HG02571 (cell line): ENCODE results near the gene RPP38.

Experiments
- ATAC-seq: cut with Tn5 transposase; IDR thresholded peaks from one replicate; pipeline ENCODE4 v1.9.1; 2021; ENCODE audit warnings: mild to moderate bottlenecking, moderate library complexity; ENCODE audit not compliant: unreplicated experiment

Gene RPP38

DNA sequence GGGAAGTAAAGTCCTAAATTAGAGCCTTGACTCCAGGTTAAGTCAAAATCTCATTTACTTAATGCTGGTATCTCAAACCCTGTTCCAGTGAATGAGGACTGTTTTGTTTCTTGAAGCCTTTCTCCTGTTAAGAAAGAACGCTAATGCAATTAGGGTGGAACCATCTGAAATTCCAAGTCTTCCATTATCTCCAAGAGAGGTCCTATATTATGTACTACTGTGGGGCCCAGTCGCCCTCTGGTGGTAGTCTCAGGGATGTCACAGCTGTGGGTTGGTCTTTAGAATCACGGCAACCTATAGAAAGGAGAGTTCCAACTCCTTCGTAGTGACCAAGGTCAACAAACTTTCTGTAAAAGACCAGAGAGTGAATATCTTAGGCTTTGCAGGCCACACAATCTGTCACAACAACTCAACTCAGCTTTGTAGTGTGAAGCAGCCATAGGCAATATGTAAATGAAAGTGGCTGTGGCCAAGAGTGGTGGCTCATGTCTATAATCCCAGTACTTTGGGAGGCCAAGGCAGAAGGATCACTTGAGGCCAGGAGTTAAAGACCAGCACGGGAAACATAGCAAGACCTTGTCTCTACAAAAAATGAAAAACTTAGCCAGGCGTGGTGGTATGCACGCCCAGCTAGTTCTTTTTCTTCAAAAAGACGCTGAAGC lies 9.3 kb downstream of the RPP38 start:
- no peak for ATAC-seq

DNA sequence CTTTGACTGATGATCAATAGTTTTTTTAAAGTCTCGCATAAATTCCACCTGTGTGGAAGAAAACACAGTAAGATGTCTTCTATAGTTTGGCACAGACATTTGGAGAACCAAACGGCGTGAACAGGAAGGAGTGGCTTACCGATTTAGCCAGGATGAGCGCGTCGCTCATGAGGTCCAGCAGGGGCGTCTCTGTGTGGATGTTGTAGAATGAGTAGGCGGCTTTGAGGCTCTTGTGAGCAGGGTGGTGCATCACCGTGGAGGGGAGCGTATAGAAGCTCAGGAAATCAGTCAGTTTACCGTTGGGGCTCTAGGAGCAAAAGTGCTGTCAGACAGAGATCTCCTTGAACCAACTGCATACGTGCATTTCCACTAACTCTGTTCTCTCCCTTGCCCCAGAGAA lies 15.5 kb downstream of the RPP38 start:
- ATAC-seq: no peak

DNA sequence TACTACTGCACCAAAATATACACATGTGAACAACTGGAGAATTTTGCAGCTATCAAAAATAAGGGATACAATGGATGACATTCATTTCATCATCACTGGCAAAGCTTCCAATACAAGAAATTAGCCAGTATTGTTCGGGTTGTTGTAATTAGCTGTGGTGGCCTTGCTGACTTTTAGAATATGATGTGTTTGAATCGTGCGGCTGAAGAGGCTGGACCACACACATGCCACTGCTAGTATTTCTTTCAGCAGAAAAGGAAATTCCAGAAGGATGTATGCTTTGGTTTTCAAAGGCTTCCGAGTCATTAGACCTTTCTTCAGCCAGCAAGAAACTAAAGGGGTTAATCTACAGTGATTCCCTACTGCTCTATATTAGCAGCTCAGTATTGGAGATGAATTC lies 16.6 kb downstream of the RPP38 start:
- no peak for ATAC-seq

DNA sequence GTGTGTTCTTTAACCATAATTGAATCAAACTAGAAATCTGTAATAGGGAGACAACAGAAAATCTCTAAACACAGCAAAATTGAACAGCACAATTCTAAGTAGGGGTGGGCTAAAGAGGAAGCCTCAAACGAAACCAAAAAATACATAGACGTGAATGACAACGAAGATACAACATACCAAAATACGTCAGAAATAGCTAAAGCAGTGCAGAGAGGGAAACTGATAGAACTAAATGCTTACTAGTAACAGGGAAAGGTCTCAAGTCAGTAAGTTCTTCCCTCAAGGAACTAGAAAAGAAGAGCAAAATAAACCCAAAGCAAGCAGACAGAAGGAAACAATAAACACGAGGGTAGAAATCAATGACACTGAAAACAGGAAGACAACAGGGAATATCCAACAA lies 19.1 kb downstream of the RPP38 start:
- no peak for ATAC-seq

DNA sequence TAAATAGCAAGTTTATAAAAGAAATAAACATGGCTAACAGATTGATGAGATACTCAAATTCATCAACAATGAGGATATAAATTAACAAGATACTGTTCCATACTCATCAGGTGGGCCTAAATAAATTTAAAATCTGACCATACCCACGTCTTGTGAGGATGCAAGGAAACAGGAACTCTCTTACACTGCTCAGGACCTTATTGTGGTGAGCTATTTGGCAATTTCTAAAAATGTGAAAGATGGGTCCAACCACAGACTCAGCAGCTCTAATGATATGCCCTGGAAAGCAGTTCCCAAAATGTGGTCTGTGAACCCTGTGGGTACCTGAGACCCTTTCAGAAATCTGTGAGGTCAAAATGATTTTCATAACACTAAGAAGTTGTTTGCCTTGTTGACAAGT lies 21.5 kb downstream of the RPP38 start:
- ATAC-seq: no peak

DNA sequence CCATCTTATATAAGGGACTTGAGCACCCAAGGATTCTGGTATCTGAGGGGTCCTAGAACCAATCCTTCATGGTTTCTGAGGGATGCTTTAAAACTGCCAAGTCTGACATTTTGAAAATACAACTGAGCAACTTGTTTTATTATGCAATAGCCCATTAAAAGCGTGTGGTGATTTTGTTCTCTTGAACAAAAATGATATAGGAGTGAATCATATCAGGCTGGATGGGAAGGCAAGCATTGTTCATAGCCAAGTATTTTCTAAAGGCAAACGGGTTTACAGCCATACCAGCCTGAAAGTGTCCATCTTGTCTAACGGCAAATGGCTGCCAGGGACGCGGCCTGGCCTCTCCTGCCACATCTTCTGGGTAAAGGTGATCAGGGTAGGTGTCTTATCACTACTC lies 23.4 kb downstream of the RPP38 start:
- no peak for ATAC-seq

DNA sequence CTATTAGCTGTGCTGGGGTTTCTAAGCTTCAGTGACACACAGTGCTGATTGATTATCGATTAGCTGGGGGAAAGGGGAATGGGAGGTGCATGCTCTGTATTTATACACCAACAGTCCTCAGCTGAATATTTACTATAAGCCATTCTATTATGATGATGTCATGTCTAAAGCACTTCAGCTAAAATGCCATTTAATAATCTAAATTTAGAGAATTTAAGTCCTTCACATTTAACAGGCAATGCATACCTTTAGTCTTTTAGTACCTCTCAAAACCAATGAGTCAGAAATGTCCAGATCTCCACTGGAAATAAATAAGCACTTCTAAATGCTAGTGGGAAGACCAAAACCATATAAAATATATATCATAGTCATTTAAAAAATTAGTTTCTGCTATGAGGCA lies 24.6 kb downstream of the RPP38 start:
- no peak for ATAC-seq

DNA sequence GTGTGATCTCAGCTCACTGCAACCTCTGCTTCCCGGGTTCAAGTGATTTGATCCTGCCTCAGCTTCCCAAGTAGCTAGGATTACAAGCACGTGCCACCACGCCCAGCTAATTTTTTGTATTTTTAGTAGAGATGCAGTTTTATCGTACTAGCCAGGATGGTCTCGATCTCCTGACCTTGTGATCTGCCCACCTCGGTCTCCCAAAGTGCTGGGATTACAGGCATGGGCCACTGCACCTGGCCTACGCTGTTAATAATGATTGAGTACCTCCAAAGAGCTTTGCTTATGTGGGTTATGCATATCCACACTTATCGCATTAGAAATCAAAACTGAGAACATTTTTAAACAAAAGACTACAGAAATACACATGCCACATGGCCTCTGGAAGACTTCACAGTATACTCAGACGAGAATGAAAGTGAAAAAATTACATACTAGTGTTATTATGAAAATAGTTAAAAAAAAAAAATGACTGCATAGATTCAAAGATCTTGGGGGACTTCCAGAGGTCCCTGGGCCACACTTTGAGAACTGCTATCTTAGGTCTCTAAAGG lies 25.4 kb downstream of the RPP38 start:
- ATAC-seq: peak; percentile 95

DNA sequence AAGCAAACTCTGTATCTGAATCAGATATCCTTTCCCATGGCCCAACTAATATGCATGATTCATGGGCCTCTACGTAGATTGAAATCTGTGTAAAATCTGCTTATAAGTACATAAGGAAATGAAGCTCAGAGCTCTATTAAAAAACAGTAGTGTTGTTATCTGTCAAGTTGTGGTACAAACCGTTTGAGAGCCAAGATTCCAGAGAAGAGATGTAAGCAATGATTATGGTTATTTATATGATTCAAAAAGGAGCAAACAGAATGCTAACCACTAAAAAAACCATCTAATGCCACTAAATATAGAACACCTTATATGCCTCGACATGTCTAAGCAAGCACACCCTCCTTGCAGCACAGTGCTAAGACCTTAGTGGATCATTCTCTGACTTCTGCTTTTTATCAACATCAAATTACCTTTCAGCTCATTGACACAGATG lies 26.6 kb downstream of the RPP38 start:
- no peak for ATAC-seq

DNA sequence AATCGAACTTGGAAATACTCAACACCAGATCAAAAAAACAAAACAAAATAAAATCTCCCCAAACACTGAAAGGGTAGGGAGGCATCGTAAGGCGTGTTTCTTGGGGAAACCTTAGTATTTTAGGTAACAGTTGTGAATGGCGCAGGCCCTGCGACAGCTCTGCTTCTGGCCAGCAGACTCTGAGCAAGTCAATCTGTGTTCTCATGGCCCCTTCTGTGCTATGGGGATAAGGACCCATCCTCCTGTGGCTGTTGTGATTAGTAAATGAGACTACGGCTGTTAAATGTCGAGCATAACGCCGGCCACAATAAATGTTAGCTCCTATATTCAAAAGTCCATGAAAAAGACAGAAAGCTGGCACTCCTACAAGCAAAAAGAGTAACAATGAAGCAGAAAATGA lies 27.0 kb downstream of the RPP38 start:
- ATAC-seq: no peak

DNA sequence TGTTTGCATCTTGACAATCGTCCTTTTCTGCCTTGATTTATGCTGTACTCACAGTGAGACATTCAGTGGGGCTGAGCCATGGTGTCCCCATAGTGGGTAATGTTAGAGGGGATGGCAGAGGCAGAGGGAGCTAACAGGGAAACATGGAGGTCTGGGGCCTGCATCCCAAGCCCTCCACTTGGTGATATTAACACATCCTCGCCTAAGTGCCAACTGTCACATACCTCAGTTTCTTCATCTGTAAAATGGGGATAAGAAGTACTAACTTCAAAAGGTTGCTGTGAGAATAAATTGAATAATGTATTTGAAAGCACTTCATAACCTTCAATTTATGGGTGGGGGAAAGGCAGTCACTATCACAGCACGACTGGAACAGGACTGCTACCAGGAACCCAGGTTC lies 27.8 kb downstream of the RPP38 start:
- ATAC-seq: no peak

DNA sequence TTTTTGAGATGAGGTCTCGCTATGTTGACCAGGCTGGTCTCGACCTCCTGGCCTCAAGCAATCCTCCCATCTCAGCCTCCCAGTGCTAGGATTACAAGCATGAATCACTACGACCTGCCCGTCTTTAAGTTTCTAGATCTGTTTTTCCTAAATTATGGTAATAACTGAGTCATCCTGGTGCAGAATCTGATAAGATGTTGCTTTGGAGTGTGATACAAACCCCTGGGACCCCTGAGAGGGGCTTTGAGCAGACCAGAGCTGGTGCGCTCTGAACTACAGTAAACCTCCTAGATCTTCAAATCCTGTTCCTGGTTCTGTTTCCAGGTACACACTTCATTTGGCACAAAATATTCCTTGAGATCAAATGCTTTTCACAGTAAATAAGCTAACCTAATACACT lies 34.2 kb downstream of the RPP38 start:
- no peak for ATAC-seq

DNA sequence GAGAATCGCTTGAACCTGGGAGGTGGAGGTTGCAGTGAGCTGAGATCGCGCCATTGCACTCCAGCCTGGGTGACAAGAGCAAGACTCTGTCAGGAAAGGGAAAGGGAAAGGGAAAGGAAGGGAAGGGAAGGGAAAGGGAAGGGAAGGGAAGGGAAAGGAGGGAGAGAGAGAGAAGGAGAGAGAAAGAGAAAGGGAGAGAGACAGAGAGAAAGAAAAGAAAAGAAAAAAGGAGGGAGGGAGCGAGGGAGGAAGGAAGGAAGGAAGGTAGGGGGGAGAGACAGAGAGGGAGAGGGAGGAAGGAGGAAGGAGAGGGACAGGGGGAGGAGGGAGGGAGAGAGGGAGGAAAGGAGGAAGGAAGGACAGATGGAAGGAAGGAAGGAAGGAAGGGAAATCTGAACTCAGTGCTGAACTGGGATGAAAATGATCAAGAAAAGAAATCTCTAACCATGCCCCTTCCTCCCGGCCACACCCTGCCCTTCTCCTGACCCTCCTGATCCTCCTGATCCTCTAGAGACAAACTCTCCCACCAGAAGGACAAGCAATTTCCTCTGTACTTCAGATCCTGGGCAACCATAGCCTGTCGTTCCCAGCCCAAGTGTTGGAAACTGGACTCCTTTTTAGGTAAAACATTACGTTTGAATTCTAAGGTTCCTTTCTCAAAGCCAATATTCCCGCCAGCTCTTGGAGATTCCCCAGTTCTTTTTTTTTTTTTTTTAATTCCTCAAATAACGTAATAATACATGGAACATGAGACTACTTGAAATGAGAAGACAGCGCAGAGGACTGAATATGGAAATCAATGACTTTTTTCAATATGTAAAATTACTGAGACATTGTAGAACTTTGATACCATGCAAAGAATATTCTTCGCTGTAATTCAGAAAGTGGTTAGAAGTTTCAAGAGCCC lies 39.2 kb downstream of the RPP38 start:
- no peak for ATAC-seq

DNA sequence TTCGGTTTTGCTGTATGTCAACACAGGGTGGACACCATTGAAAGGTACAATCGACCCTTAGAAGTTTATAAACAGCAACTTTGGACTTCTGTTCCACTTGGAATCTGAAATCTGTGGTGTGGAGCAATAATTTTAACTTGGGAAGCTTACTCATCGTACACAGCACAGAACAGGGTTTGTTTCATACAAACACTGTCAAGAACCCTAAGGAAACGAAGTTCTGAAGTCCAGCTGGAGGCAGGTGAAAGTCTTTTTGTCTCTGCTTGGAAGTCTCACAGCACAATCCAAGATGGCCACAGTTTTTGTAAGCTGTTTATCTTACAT lies 39.8 kb downstream of the RPP38 start:
- no peak for ATAC-seq

DNA sequence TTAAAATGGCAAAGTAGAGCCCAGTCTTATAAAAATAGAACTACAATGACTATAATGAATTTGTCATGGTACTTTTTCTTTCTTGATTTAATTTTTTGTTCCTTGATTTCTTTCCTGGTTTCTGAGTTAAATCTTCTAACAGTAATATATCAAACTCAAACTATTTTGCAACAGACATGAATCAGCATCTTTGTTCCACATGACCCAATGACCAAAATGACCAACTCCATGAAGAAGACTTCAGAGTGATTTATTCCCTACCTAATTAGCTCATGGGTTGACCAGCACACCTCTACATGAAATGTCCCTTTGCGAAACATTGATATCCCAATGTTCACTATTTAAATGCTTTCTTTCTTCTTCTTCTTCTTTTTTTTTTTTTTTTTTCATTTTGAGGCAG lies 40.5 kb downstream of the RPP38 start:
- no peak for ATAC-seq

DNA sequence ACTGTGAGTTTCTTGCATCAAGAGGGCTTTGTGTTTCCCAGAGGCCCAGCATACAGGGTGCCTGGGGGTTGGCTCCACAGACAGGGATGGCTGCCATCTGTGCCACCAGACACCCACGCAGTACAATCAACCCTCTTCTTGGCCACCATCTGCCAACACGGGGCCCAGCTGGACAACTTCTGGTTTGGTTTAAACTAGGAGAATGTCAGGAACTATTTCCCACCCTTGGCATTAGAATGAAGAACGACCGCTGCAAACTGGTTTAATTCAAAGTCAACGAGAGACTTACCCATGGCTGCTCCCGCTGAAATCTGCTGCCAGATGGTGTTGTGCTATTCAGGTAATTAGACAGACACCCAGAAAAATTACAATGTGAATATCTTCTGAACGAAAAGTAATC lies 43.5 kb downstream of the RPP38 start:
- no peak for ATAC-seq

DNA sequence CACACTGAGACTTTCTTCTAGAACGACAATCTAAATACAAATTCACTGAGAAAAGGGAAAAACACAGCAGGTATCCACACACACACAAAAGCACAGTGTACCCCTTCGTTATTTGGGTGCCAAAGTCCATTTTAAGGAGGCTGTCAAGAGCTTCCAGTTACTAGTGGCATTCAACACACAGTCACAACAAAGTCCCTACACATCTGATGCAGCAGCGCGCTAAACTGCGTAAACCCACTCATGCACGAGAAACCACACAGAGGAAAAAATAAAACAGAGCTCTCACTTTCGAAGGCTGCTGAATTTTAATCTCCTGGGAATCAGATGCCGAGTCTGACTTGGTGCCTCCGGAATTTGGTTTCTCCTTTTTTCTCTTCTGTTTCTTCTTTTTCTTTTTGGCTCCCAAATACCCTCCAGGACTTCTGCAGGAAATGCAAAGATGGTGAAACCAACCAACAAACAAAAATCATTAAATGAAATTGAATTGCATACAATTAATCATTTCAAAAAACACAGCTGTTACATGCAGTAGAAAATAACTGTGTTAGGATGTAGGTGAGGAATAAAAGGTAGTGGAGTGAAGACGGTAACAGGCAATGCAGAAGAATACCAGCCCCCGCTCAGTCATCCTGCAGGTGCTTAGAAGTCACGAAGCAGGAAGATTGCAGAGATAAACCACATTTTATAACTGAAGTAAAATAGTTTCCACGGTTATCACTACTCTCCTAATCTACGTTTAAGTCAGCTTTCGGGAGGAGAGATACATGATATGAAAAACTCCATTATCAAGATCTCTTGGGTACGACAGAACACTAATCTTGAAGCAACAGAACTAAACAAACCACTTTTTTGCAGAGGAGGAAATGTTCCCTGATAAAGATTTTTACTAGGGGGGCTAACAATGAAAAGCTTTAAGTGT lies 44.2 kb downstream of the RPP38 start:
- peak; percentile 76 for ATAC-seq

DNA sequence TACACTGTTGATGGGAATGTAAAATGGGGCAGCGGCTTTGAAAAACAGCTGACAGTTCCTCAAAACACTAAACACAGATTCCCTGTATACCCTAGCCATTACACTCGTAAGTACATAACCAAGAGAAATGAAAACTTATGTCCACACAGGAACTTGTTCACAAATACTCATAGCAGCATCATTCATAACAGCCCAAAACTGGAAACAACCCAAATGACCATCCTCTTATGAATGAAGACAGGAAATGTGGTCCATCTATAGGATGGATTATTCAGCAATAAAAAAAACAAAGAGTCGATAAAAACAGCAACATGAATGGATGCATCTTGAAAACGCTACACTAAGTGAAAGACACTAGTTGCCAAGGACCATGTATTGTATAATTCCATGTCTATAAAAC lies 47.6 kb downstream of the RPP38 start:
- ATAC-seq: no peak

DNA sequence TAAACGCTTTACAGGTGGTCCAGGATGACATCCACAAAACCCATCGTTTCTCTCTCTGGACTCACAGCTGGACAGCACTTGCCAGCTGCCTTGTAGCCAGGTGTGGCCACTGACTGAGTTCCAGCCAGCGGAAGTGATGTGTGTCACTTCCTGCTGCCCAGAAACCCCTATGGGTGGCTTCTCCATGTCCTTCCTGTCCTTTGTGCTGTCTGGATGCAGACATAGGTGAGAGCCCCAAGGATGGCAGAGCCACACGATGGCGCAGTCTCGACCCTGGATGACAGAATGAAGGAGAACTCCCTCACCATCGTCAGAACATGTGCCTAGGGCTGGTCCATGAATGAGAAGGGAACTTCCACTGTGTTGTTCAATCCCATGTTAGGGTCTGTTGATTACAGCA lies 49.2 kb downstream of the RPP38 start:
- ATAC-seq: no peak

DNA sequence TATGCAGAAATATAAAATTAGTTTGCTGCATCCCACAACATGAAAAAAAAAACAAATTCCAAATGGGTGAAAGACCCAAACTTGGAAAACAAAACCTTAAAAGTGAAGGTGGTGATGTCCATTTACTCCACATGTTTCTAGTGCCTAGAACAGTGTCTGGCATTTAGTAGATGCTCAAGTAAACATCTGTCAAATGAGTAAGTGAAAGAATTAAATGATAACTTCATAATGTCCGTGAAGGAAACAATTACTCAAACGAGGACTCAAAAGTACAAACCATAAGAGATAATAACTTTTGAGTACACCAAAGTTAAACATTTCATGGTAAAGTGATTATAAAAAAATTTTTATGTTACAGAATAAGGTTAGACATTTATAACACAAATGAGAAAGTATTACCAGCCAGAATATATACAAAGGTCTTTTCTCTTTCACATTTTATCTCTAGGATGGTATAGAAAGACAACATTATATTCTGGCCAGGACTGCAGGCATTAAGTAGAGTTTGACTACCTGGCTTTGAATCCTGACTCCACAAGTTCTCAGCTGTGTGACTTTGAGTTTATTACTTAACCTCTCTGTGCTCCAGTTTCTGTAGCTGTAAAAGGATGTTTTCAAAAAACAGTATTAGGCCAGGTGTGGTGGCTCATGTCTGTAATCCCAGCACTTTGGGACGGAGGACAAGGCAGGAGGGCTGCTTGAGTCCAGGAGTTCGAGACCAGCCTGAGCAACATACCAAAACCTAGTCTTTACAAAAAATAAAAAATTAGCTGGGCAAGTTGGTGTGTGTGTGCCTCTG lies 50.6 kb downstream of the RPP38 start:
- ATAC-seq: no peak
